ENCODE results near the gene SEMA3G.

- TF ChIP-seq POLR2AphosphoS5 (IDR thresholded peaks at IDR 0.05; ENCODE audit: insufficient read depth in 1 of 2, low read depth in 1 of 2) (no peak), POLR2A (IDR thresholded peaks at IDR 0.05) (no peak)
These were observed 32.3 kb upstream of the SEMA3G start for GRCh38 chr3:52477076-52477795.
